Right lobe of liver (tissue), 4 donors: ENCODE measurements around the gene EPS15.
A peak's percentile ranks its signal among the peaks of the same experiment; 100 is the strongest.

Experiments used
- CTCF ChIP-seq, 4 donors: fragments of 200-600 bp in 3 of 4; fragments of 450-650 bp in 1 of 4; IDR thresholded peaks; one replicate each; pipeline versions ENCODE4 v1.5.1 to v1.8.0; 2016 to 2022; ENCODE audit warnings: antibody characterized with exemption in 4 of 4, mild to moderate bottlenecking in 2 of 4
- POLR2A ChIP-seq: fragments of 450-650 bp; IDR thresholded peaks from one replicate; pipeline ENCODE4 v1.6.1; 2017; ENCODE audit warnings: antibody characterized with exemption, mild to moderate bottlenecking
- donor health status: DM: no; HTN: no; CAD: no.
- donor health status: DM: no; HTN: no; CAD: no.
- donor health status: DM: no; HTN: yes; CAD: no.

- peak in 3 of 4 donors; percentile 28 to 36 (median 29) for TF ChIP-seq CTCF (IDR thresholded peaks at IDR 0.05)
- no peak for TF ChIP-seq POLR2A
Observed at GRCh38 chr1:51344602-51345299, 174.3 kb downstream of the EPS15 start.
